H1 (cell line): Measurements from ENCODE around the gene VPS25. TPM values are rescaled to one million over a fixed set of nuclear protein-coding genes. Genes with fewer than 3 reads are reported as not detected.

ENCODE experiments used
- EGR1 ChIP-seq: IDR thresholded peaks from 2 replicates; pipeline ENCODE4 v1.6.1; 2011; ENCODE audit warnings: low read depth, low read length, borderline replicate concordance
- HDAC2 ChIP-seq, 2 experiments: fragments of 300-600 bp in 1 of 2; sonication (generic) in 1 of 2; IDR thresholded peaks; 2 replicates each; pipeline ENCODE4 v1.6.1; 2011 to 2012; ENCODE audit warnings: low read depth in 2 of 2, low read length in 2 of 2, mild to moderate bottlenecking in 2 of 2, moderate library complexity in 2 of 2, borderline replicate concordance in 1 of 2, inconsistent platforms in 1 of 2
- HDAC6 ChIP-seq: IDR thresholded peaks from one replicate; pipeline ENCODE4 v1.7.1; 2012; ENCODE audit warnings: low read depth, mild to moderate bottlenecking, inconsistent platforms, low read length, moderate library complexity
- RNF2 ChIP-seq: fragments of 200-900, 300-1000 bp; sonication (generic); IDR thresholded peaks from 2 replicates; pipeline ENCODE4 v1.7.1; 2016; ENCODE audit warnings: borderline replicate concordance, low read depth, mild to moderate bottlenecking, antibody characterized with exemption, low read length; ENCODE audit not compliant: poor library complexity, severe bottlenecking; ENCODE audit errors: missing control alignments
- TBP ChIP-seq: IDR thresholded peaks from 2 replicates; pipeline ENCODE4 v1.6.1; 2011; ENCODE audit warnings: low read depth, low read length, improper control_type of control experiment
- TEAD4 ChIP-seq: IDR thresholded peaks from 2 replicates; pipeline ENCODE4 v1.6.1; 2012; ENCODE audit warnings: low read depth, low read length, inconsistent platforms, mixed read lengths
- polyA plus RNA-seq, 7 experiments: library from polyadenylated mRNA; depleted of rRNA in 3 of 7; stranded (reverse) in 5 of 7; unstranded in 2 of 7; fragments of >200 nt in 5 of 7; fragments of 200-250 nt in 2 of 7; gene quantifications; 1 replicate in 5 of 7; 2 replicates in 1 of 7; 4 replicates in 1 of 7; pipeline versions ENCODE4 v1.2.1 to v1.2.3, GENCODE V29; 2011 to 2013; ENCODE audit warnings: missing spikeins in 2 of 7, mixed read lengths in 2 of 7
- total RNA-seq: library from RNA; stranded (reverse); fragmentation: NEBNext Ultra II Directional; extraction: Animal tissue kit (Norgen Biotek cat#: 25700); gene quantifications from 2 replicates; pipeline ENCODE4 v1.2.1, GENCODE V29; 2021

VPS25 gene
- total and polyA plus RNA-seq, 2 of the 8 experiments (the other 6 are each of a cell fraction or from before 2014, with no cell fraction given), result 88.2 to 188 TPM

GRCh38 chr17:42796066-42796758, 23.0 kb downstream of the VPS25 start (continued):
- TF ChIP-seq EGR1 (no peak), HDAC6 (no peak), TEAD4 (no peak), TBP (no peak), RNF2 (no peak), HDAC2 (IDR thresholded peaks at IDR 0.05; ENCODE audit: borderline replicate concordance in 1 of 2, low read depth in 2 of 2, low read length in 2 of 2) (no peak)
